KG1 (cell line): ENCODE measurements around the gene LSM14A.
"Not testable (repeated sequence)": the region's sequence is repeated elsewhere in the genome, so short reads cannot be mapped to it uniquely, and the experiment has no call there.

Experiments
- DNase-seq: peaks from one replicate; lab custom pipeline; 2025; lab: John Stamatoyannopoulos, UW

LSM14A gene

DNA sequence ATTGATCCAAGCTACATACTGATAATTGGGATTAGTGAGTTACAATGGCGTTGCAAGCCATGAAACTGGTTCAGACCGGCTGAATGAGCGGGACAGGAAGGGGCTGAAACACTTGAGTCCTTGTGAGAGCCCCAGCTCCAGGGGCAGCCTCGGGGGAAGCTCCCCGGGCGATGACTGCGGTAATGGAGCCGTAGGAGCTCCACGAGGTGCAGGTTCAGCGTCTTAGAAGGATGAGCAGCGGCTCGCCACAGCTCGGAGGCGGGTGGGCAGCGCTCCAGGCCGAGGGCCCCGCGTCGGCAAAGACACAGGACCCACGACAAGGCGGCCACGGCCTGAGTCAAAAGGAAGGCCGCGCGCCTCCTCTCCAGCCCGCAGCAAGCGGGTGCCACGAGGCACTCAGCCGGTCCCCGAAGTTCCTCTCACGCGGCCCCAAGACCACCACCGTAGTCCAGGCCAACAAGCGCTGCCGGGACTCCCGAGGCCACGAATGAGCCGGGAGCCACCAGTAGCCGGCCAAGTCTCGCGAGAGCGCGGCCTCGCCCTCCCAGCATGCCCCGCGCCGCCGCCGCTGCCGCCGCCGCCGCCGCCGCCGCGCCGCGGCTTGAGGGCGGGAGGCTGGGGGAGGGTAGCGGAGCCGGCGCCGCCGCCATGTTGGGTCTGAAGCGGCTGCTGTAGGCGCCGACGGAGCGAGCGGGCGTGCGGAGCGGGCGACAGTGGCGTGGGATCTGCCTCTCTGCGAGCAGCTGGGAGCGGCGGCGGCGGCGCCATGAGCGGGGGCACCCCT lies at the start of gene LSM14A:
TSS of gene LSM14A (plus strand) at position 628 of the 784 bp plus-strand sequence. CDS start at position 767, 139 bp downstream.
- DNase-seq: peak; percentile 52

DNA sequence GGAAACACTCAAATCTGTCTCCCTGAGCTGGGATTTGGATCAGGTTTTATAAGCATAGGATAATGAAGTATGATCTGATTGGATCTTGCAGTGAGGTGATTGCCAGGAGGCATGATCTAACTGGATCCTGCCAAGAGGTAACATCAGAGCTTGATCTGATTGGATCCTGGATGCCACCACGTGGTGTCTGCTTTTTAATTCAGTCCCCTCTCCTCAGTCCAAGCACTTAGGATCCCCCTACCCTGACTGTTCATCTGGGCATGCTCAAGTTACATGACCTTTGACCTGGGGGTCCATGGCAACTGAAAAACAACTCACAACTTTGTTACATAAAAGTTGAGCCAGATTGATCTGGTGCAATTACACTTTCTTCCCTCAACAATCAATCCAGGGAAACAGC lies 47.5 kb upstream of the LSM14A start:
- no peak for DNase-seq

DNA sequence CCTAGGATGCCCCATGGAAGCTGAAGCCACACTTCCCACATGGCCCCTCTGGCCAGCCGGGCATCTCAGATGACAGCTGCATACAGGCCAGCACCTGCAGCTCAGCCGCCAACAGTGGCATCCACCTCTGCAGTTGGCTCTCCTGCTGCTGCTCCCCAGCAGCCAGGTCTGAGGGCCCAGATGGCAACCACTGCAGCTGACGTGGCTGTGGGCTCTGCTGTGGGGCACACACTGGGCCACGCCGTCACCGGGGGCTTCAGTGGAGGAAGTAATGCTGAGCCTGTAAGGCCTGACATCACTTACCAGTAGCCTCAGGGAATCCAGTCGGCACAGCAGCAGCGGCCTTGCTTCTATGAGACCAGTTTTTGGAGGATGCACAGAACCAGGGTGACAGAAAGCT lies 45.3 kb upstream of the LSM14A start:
- no peak for DNase-seq

DNA sequence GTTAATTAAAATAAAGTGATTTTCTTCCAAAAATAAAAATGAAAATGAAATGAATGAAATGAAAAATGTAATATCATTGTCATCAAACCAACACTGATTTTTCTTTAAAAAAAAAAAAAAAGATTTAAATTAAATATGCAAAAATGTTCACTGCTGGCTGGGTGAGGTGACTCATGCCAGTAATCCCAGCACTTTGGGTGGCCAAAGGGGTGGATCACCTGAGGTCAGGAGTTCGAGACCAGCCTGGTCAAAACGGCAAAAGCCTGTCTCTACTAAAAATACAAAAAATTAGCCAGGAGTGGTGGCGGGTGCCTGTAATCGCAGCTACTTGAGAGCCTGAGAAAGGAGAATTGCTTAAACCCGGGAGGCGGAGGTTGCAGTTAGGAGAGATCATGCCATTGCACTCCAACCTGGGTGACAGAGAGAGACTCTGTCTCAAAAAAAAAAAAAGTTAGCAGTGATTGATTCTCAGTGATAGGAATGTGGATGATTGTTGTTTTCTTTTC lies 44.6 kb upstream of the LSM14A start:
- no peak for DNase-seq

DNA sequence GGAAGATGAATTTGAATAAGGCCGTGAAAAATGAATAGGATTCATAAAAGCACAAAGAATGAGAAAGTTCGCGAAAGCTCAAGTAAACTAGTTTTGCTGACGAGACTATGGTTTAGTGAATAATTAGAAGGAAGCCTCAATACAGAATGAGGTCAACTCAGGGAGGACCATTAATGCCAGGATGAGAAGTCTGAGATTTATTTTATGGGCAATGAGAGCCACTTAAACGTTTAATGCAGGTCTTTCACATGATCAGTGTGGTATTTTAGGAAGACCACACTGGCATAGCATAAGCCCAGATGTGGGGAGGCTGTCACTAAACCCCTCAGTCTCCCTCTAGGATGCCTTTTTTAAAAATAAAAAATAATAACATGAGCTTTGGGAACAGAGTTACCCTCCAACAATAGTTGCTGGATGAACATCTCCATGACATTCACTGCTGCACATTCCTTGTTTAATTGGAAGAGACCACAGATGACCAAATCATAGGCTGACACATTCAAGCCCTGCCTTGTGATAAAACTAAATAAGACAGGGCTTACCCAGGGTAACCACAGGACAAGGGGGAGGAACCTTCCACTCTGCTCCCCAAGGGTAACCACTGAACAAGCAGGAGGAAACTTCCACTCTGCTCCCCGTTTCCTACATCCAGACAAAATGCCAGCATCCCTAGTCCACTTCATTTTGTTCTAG lies 43.6 kb upstream of the LSM14A start:
- no peak for DNase-seq

DNA sequence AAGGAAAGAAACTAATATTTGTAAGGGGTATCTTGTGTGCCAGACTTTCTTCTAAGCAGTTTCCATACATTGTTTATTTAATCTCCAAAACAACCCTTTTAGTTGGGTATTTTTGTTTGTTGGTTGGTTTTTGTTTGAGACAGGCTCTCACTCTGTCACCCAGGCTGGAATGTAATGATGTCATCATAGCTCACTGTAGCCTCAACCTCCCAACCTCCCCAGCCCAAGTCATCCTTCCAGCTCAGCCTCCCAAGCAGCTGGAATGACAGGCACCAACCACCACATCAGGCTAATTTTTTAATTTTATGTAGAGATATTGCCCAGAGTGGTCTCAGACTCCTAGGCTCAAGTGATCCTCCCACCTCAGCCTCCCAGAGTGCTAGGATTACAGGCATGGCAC lies 41.2 kb upstream of the LSM14A start:
- no peak for DNase-seq

DNA sequence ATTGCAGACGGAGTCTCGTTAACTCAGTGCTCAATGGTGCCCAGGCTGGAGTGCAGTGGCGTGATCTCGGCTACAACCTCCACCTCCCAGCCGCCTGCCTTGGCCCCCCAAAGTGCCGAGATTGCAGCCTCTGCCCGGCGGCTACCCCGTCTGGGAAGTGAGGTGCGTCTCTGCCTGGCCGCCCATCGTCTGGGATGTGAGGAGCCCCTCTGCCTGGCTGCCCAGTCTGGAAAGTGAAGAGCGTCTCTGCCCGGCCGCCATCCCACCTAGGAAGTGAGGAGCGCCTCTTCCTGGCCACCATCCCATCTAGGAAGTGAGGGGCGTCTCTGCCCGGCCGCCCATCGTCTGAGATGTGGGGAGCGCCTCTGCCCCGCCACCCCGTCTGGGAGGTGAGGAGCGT lies 40.2 kb upstream of the LSM14A start:
- DNase-seq: not testable (repeated sequence)

DNA sequence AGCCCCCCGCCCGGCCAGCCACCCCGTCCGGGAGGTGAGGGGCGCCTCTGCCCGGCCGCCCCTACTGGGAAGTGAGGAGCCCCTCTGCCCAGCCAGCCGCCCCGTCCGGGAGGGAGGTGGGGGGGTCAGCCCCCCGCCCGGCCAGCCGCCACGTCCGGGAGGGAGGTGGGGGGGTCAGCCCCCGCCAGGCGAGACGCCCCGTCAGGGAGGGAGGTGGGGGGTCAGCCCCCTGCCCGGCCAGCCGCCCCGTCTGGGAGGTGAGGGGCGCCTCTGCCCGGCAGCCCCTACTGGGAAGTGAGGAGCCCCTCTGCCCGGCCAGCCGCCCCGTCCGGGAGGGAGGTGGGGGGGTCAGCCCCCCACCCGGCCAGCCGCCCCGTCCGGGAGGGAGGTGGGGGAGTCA lies 39.6 kb upstream of the LSM14A start:
- not testable (repeated sequence) for DNase-seq

DNA sequence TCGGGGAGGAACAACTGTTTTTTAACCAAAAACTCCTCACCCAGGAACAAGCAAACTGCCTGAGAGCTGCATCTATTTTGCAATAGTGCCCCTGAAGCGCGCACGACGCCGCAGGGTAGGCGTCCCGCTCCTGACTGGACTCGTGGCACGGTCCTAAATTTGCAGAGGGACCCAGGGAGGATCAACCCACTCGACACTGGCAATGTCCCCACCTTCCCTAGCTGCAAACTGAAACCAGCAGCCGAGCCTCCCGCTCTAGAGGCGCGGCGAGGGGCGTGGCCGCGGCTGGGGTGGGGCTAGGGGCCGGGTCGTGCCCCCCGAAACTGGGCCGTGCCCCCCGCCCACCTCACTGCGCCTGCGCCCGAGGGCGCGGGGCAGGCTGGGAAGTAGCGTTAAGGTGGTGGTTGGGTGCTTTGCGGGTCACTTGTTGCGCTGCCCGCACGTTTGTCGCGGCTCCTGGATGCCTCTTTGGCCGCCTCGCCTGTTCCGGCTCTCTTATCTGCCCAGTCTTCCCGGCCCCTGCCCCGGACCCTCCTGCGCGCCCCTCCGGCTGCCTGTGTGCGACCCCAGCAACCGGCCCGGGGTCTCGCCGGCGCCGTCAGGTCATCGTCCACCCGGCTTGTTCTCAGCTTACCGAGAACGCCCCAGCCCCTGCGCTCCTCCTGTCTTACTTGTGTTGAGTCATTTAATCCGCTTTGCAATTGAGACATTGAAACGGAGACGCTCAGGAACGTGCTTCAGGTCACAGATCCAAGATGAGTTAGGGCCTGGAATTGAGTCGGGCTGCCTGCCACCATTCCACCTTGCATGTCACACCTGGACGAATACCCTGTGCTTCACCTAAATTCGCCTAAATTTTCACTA lies 37.9 kb upstream of the LSM14A start:
- DNase-seq: peak; percentile 47

DNA sequence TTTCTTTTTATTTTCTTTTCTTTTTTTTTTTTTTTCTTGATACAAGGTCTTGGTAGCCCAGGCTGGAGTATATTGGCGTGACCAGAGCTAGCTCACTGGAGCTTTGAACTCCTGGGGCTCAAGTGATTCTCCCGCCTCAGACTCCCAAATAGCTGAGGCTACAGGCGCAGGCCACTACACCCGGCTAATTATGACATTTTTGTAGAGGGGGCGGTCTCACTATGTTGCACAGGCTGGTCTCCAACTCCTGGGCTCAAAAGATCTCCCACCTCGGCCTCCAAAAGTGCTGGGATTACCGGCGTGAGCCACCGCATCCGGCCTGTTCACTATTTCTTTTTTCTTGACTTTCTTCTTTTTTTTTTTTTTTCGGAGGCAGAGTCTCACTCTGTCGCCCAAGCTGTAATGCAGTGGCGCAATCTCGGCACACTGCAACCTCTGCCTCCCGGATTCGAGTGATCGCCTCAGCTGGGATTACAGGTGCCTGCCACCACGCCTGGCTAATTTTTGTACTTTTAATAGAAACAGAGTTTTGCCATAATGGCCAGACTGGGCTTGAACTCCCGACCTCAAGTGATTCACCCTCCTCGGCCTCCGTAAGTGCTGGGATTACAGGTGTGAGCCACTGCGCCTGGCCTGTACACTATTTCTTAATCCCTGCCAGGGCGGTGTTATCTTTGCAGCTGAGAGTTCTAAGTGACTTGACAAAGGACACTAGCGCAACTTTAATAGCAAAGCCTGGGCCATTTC lies 37.1 kb upstream of the LSM14A start:
- DNase-seq: no peak

DNA sequence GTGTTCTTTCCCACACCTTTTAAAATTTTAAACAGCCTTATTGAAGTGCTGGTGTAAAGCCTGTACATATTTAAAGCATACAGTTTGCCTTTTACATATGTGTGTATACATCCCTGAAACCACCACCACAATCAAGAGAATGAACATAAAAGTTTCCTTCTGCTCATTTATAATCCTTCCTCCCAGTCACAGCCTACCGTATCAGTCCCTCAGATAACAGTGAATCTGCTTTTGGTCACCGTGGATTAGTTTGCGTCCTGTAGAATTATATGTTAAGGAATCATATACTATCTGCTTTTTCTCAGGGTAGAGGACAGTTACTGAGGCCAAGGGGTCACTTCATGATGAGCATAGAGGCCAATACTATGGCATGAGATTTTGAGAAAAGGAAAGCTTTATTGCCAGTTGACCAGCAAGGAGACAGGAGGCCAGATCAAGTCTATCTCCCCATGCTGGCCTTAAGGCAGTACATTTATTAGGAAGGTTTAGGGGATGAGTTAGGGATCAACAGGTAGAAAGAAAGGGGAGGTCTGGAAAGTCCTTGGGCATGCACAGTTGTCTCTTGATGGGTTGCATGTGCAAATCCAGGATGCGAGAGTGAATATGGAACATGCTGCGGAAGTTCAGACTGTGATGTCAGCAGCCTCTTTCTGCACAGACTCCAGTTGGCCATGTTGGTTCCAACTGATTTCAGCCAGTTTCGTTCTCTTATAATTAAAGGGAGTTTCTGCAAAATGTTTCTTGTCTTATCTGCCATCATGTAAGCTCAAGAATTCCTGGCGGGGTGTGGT lies 36.3 kb upstream of the LSM14A start:
- no peak for DNase-seq

DNA sequence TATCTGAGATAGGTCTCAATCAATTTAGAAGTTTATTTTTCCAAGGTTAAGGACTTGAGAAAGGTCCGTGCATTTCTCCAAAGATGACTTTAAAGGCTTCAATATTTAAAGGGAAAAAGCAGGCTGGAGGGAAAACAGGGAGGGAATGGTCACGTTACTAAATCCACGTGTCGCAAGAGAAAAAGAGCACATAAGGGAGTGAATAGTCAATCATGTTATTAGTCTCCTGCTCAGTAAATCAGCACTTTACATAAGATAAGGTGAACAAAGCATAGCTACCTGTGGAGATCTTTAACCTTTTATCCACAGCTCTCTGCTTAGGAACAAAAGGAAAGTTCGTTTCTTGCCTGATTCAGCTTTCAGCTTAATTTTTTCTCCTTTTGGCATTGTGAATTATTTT lies 31.3 kb upstream of the LSM14A start:
- no peak for DNase-seq

DNA sequence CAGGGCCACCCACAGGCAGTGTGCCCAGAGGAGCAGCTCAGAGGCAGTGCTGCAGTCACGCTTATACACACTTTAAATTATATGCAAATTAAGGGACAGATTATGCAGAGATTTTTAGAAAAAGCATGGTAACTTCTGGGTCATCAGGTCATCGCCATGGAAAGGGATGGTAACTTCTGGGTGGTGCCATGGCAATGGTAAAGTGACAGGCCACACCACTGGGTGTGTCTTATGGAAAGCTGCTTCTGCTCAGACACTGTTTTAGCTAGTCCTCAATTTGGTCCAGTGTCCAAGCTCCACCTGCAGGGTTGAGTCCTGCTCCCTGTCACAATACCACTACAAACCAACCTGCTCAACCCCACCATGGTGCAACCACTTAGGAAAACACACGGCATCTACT lies 29.9 kb upstream of the LSM14A start:
- no peak for DNase-seq

DNA sequence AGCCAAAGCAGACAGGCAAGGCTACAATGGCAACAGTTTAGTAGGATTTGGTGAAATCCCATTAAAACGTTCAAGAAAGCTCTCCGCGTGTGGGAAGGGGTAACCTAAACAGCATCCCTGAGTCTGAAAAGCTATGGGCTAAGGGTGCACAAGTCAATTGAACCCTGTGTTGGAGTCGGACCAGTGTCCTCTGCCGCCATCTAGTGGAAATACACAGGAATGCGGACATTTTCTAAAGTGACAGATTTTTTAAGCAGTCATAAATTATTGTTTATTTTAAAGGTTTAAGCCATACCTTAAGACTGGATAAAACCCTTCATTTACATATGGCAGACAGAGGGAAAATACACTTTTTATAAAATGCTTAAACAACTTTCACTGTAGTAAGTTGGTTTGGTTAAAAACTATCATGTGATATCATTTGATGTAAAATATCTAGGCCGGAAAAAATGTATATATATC lies 26.5 kb upstream of the LSM14A start:
- peak; percentile 22 for DNase-seq

DNA sequence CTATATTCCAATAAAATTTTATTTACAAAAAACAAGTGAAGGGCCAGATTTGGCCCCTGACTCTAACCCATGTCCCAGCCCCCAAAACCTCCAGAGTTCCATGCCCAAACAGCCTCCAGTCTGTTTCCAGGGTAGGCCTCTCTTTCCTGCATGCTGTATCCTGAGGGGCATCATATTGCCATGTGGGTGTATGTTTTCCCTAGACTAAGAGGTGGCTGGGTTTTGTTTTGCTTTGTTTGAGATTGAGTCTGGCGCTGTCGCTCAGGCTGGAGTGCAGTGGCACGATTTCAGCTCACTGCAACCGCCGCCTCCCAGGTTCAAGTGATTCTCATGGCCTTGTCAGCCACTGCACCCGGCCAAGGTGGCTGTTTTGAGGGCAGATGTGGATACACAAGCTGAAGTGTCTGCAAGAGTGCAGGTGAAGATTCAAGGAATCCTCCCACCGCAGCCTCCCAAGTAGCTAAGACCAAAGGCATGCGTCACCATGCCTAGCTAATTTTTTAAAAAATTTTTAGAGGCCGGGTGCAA lies 23.6 kb upstream of the LSM14A start:
- DNase-seq: no peak

DNA sequence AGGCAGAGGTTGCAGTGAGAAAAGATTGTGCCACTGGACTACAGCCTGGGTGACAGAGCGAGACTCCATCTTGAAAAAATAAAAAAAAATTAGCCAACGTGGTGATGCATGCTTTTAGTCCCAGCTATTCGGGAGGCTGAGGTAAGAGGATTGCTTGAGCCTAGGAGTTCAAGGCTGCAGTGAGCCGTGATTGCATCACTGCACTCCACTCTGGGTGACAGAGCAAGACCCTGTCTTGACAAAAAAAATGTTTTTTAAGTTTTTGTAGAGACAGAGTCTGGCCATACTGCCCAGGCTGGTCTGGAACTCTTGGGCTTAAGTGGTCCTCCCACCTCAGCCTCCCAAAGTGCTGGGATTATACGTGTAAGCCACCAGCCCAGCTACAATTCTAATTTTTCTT lies 22.4 kb upstream of the LSM14A start:
- DNase-seq: no peak

DNA sequence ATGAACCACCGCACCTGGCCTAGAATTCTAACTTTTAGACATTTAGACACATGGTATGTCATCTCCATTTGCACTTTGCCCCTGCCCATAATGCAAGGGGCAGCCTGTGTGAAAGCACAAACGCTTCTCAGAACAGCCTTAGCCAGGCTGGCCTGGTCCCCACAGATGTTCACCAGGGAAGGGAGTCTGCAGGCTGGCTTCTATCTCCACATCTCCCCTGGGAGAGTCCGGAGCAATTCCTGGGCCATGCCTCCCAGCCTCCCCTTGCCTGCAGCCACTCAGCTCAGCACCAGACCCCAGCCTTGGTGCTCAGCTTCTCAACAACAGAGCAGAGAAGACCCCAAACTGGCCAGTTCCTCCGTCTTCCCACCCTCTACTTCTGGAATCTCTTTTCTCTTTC lies 21.7 kb upstream of the LSM14A start:
- no peak for DNase-seq

DNA sequence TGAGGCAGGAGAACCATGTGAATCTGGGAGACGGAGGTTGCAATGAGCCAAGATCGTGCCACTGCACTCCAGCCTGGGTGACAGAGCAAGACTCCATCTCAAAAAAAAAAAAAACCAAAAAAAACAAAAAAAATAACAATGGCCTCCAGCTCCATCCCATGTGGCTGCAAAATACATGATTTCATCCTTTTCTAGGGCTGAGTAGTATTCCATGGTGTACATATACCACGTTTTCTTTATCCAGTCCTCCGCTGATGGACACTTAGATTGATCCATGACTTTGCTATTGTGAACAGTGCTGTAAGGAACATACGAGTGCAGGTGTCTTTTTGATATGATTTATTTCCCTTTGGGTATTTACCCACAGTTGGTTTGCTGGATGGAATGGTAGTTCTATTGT lies 20.9 kb upstream of the LSM14A start:
- no peak for DNase-seq

DNA sequence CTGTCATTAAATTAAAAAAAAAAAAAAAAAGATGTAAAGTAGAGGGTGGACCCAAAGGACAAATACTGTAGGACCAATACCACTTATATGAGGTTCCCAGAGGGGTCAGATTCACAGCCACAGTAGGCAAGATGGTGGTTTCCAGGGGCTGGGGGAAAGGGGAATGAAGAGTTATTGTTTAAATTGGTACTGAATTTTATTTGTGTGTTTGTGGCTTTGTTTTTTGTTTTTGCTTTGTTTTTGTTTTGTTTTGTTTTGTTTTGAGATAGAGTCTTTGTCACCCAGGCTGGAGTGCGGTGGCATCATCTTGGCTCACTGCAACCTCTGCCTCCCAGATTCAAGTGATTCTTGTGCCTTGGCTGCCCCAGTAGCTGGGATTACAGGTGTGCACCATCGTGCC lies 17.9 kb upstream of the LSM14A start:
- DNase-seq: no peak

DNA sequence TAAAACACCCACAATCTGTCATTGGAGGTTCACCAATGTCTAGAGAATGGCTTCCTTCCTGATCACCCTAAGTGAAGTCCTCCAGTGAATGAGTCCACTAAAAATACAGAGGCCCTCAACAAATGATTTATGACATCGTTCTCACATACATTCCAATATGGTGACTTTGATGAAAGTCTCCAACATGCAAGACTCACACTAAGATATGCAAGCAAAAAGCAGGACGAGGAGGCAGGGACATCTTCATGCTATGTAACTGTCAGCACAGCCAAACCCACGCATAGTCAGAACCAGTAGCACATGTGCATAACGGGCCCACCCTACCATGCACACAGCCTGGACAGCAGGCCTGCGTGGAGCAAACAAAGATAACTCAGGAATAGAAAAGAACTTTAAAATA lies 16.6 kb upstream of the LSM14A start:
- DNase-seq: no peak

DNA sequence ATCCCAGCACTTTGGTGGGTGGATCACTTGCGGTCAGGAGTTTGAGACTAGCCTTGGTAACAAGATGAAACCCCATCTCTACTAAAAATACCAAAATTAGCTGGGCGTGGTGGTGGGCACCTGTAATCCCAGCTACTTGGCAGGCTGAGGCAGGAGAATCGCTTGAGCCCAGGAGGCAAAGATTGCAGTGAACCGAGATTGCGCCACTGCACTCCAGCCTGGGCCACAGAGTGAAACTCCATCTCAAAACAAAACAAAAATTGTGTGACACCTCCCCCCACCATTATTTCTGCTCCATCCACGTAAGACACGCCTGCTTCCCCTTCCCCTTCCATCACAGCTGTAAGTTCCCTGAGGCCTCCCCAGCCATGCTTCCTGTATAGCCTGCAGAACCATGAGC lies 13.3 kb upstream of the LSM14A start:
- DNase-seq: not testable (repeated sequence)
